Measurements from ENCODE around the gene PNLIP.

PNLIP gene

DNA sequence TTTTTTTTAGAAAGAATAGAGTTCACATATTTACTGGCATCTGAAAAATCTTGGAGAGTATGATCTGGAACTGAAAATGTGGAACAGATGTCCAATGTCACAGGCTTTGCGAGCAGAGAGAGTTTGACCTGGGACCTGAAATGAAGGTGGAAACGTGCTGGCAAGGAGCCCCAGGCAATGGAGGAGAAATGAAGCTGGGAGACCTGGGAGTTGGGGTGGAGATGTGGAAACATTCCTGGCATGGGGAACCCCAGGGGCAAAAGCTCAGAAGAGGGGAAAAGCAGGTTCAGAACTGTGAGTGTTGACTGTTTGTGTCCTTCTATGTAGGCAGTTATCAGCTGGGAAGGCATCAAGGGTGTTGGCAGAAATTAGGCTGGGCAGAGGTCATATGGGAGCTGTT lies 67.7 kb downstream of the PNLIP start:
- TF ChIP-seq, protein P1, sequence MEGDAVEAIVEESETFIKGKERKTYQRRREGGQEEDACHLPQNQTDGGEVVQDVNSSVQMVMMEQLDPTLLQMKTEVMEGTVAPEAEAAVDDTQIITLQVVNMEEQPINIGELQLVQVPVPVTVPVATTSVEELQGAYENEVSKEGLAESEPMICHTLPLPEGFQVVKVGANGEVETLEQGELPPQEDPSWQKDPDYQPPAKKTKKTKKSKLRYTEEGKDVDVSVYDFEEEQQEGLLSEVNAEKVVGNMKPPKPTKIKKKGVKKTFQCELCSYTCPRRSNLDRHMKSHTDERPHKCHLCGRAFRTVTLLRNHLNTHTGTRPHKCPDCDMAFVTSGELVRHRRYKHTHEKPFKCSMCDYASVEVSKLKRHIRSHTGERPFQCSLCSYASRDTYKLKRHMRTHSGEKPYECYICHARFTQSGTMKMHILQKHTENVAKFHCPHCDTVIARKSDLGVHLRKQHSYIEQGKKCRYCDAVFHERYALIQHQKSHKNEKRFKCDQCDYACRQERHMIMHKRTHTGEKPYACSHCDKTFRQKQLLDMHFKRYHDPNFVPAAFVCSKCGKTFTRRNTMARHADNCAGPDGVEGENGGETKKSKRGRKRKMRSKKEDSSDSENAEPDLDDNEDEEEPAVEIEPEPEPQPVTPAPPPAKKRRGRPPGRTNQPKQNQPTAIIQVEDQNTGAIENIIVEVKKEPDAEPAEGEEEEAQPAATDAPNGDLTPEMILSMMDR (IDR thresholded peaks at IDR 0.05; ENCODE audit: low read depth, low read length), result no peak

DNA sequence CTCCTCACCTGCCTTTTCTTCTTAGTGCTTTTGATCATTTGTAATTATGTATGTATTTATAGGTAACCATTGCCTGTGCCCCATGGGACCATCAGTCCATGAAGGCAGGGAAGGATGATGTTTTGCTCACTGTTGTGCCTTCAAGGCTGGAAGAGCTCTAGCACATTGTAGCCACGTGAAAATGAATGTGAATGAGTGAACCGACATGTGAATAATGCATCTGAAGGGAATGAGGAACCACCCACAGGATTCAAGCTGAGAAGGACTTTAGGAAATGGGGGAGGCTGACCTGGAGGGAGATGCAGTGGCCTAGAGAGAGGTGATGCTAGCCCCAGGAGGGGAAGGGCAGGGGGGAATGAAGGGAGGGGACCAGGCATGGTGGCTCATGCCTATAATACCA lies 69.1 kb downstream of the PNLIP start:
- no peak overlapping the region for H3K4me3 ChIP-seq (ENCODE audit: low read depth, low read length)
- TF ChIP-seq, protein P1 (IDR thresholded peaks at IDR 0.05; ENCODE audit: low read depth, low read length), result no peak

More for the DNA sequence above, 67.7 kb downstream of the PNLIP start:
- H3K4me3 ChIP-seq (ENCODE audit: low read depth, low read length), result no peak overlapping the region

DNA sequence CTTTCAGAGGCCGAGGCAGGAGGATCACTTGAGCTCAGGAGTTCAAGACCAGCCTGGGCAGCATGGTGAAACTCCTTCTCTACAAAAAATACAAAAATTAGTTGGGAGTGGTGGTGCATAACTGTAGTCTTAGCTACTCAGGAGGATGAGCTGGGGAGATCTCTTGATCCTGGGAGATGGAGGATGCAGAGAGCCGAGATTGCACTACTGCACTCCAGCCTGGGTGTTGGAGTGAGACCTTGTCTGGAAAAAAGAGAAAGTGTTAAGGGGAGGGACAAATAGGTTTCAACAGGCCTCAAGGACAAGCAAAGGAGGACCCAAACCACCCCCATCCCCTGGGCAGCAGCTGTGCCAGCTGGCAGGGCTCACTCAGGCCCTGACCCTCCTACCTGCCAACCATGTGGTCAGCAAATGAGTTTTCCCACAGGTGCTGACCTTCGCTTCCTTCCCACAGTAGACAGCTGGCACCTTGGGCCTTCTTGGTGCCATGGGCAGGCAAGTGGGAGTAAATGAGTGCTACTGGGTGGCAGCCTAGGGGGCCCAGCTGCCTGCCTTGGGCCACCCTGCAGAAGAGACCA lies 69.6 kb downstream of the PNLIP start:
- no peak overlapping the region for H3K4me3 ChIP-seq (ENCODE audit: low read depth, low read length)
- TF ChIP-seq, protein P1 (IDR thresholded peaks at IDR 0.05; ENCODE audit: low read depth, low read length), result no peak
